OCI-M1 (cell line): ENCODE data around the gene TMEM198.

ENCODE experiments used
- DNase-seq: peaks from one replicate; lab custom pipeline; 2025; lab: John Stamatoyannopoulos, UW

TMEM198 gene

DNA sequence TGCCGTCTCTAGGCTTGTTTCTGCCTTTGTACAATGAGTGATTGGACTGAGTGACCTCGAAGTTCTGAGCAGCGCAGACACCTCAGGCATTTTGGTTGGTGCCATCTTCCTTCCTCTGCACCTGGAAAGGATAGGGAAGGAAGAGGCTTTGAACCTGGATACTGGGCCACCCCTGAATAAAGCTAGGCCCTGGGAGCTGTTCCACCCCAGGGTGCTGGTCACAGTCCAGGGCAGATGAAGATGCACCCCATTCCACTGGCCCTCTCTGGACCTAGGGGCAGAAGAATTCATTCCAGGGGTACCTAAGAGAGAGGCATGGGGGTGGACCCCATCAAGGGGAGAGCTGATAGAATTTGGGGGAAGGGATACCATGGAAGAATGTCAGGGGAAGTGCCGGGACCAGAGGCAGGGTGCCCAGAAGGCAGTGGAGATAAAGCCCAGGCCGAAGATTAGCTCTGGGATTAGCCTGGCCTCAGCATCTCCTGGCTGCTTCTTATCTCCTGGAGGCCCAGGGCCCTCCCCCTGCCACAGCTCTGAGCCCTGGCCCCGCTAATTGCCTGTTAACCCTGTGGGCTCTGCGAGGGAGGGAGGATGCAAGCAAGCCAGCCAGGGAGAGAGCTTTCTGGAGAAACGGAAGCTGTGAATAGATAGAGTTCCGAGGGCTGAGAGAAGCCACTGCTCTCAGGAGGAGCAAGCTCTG is 18.1 kb upstream of the TMEM198 start:
- DNase-seq: peak; percentile 98

- DNase-seq: peak; percentile 58
Observed at GRCh38 chr2:219526320-219527075, 17.3 kb upstream of the TMEM198 start.

DNA sequence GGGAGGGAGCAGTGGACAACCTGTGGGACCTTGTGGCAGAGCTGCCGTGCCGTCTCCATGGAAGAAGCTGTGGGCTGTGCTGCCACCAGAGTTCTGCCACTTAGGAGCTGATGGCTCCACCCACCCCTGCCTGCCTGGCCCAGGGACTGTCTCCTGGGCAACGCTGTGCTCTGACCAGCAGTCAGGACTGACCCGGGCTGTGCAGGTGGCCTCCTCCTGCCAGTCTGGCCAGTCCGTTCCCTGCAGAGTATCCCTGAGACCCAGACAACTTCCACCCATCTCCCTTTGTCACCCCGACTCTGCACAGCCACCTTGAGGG is 16.8 kb upstream of the TMEM198 start:
- no peak for DNase-seq

- DNase-seq: no peak
Observed at GRCh38 chr2:219527472-219527871, 16.4 kb upstream of the TMEM198 start.

DNA sequence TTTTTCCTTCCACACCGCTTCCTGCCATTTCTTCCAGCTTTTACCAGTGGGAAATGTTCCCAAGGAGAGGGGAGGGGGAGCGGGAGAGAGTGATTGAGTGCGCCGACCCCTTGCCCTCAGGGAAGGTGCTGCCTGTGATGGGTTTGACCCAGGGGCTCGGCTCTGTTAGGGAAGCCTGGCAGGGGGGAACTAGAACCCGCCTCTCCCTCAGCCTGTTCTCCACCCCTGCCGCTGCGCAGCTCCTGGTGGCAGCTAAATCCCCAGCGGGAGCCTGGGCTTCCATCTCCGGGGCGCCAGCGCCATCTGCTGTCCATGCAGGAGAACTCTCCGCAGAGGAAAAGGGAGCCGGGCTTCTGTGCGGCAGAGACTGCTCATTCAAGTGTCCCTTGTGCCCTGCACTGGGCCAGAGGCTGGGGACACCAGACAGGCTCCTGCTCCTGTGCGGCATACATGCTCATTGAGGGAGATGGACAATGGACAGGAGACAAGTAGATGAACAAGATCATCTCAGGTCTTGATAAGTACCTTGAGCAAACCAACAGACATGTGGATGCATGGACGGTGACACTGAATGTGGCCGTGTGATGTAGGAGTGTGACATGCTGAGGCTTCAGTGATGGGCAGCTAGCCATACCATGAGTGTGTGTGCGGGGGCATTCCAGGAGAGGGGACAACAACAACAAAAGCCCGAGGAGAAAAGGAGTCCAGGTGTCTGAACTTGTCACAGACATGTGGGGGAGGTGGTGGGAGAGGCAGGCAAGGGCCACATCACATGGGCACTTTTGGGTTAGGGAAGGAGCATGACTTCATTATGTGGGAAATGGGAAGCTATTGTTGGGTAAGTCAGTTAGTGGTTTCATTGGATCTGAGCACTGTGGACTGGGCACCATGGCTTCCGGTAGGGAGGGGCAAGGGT is 13.5 kb upstream of the TMEM198 start:
- peak; percentile 94 for DNase-seq

DNA sequence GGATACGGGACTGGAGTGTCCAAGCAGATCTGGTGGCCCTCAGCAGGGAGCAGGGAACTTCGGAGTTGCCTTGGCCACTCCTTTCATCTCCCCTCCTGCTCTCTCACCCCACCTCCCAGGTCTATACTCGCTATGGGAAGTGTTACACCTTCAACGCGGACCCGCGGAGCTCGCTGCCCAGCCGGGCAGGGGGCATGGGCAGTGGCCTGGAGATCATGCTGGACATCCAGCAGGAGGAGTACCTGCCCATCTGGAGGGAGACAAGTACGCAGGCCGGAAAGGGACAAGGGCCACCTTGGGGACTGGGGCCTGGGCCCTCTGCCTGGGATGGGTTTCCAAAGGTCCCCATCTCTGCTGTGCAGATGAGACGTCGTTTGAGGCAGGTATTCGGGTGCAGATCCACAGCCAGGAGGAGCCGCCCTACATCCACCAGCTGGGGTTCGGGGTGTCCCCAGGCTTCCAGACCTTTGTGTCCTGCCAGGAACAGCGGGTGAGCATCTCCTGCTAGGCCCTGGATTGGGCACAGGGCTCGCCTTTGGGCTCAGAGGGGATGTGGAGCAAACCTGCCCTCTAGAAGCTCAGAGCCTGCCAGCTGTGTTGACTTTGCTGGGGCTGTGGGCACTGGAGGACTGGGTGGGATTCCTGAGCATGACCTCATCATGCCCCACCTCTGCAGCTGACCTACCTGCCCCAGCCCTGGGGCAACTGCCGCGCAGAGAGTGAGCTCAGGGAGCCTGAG is 12.0 kb upstream of the TMEM198 start:
- no peak for DNase-seq

GRCh38 chr2:219532378-219532649 is 11.5 kb upstream of the TMEM198 start:
- DNase-seq: no peak

DNA sequence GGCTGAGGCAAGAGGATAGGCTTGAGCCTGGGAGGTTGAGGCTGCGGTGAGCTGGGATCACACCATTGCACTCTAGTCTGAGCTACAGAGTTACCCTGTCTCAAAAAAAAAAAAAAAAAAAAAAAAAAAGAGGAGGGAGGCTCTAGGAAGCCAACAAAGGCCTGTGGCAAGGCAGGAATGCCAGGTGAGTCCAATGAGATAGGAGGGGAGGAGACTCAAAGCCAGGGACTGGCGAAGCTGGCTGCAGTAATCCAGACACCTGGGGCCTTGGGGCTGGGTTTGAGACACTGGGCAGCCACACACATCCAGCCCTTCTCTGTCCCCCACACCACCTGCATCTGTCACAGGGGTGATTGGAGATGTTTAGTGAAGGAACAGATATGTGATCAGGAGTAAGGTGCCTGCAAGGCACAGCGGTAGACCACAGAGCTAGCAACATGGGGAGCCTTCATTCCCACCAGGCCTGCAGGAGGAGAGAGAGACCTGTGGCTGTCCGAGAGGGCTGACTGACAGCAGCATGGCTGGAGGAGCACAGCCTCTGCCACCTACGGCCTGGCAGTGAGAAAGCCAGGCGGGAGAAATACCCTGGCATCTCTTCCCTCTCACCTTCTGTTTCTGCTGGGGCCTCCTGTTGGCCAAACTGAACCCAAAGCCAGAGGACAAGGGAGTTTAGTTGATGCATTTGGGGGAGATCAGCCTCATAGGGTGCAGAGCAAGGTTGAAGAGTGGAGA is 9.7 kb upstream of the TMEM198 start:
- DNase-seq: no peak

GRCh38 chr2:219536425-219536824 is 7.4 kb upstream of the TMEM198 start:
- DNase-seq: no peak

- no peak for DNase-seq
Observed at GRCh38 chr2:219536967-219537366, 6.9 kb upstream of the TMEM198 start.

DNA sequence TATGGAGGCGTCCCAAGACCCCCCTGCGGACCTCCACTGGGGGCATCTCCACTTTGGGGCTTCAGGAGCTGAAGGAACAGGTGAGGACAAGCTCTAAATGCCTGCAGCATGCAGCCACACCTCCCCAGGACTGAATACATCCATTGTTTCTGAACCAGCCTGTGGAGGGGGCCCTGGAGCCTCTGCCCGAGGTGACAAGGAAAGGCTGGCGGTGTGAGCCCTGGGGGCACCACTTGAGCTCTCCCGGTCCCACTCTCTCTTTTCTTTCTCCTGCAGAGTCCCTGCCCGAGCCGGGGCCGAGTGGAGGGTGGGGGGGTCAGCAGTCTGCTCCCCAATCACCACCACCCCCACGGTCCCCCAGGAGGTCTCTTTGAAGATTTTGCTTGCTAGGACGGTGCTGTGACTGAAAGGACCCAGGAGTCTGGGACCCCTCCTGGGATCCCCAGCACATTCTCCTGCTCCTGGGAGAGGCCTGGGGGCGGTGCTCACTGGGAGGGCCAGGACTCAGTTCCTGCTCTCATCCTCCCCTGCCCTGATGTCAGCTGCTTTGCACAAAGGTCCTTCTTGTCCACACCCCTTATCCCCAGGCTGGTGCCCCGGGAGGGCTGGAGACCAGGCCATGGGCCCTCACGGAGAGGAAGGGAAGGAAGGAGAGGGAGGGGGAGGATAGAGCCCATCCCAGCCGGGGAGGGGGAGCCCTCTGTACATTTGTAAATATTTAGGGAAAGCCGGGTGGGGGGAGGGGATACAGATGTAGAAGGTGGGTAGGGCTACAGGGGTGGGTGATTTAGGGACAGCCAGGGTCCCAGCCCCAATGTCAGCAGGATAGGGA is 6.0 kb upstream of the TMEM198 start:
- no peak for DNase-seq

GRCh38 chr2:219538504-219538951 is 5.3 kb upstream of the TMEM198 start:
- DNase-seq: no peak

- no peak for DNase-seq
Observed at GRCh38 chr2:219538956-219539788, 4.7 kb upstream of the TMEM198 start.

GRCh38 chr2:219539926-219540678 is 3.7 kb upstream of the TMEM198 start:
- DNase-seq: no peak

- DNase-seq: no peak
Observed at GRCh38 chr2:219540784-219541504, 2.9 kb upstream of the TMEM198 start.

- peak; percentile 92 for DNase-seq
Observed at GRCh38 chr2:219541611-219542180, 2.1 kb upstream of the TMEM198 start.

GRCh38 chr2:219542931-219543595 is 765 bp upstream of the TMEM198 start:
- peak; percentile 68 for DNase-seq
